ENCODE results near the gene SLC22A23.

SLC22A23 gene

GRCh38 chr6:3309391-3310050 is 147.3 kb downstream of the SLC22A23 start:
- DNase-seq (ENCODE audit: extremely low read depth, low read depth): no peak
- no peak for TF ChIP-seq CTCF (IDR thresholded peaks at IDR 0.05; ENCODE audit: low read depth, low read length)

GRCh38 chr6:3308106-3308505 is 148.7 kb downstream of the SLC22A23 start:
- TF ChIP-seq CTCF (IDR thresholded peaks at IDR 0.05; ENCODE audit: low read depth, low read length): no peak
- no peak for DNase-seq (ENCODE audit: extremely low read depth, low read depth)

DNA sequence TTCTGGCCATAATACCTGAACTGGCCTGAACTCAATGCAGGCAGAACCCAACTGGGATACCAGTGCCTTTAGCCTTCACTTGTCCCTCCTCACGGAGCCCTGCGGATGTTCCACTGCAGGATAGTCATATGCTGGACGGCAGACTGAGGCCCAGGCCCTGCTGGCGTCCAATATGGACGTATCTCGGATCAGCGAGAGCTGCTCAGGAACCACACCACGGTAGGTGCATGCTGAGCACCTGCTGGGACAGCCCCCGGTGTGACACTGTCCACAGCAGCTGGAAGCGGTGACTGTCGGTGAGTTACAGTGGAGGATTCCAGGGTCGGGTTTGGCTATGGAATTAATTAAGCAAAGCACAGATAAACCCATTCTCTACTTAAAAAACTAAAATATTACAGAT is 149.4 kb downstream of the SLC22A23 start:
- no peak for DNase-seq (ENCODE audit: extremely low read depth, low read depth)
- no peak for TF ChIP-seq CTCF (IDR thresholded peaks at IDR 0.05; ENCODE audit: low read depth, low read length)

GRCh38 chr6:3306848-3307247 is 150.0 kb downstream of the SLC22A23 start:
- no peak for TF ChIP-seq CTCF (IDR thresholded peaks at IDR 0.05; ENCODE audit: low read depth, low read length)
- no peak for DNase-seq (ENCODE audit: extremely low read depth, low read depth)

- no peak for TF ChIP-seq CTCF (IDR thresholded peaks at IDR 0.05; ENCODE audit: low read depth, low read length)
- DNase-seq (ENCODE audit: extremely low read depth, low read depth): no peak
Observed at GRCh38 chr6:3305831-3306230, 151.0 kb downstream of the SLC22A23 start.

GRCh38 chr6:3305216-3305565 is 151.7 kb downstream of the SLC22A23 start:
- TF ChIP-seq CTCF (IDR thresholded peaks at IDR 0.05; ENCODE audit: low read depth, low read length): no peak
- no peak for DNase-seq (ENCODE audit: extremely low read depth, low read depth)

GRCh38 chr6:3304500-3305215 is 152.2 kb downstream of the SLC22A23 start:
- no peak for DNase-seq (ENCODE audit: extremely low read depth, low read depth)
- TF ChIP-seq CTCF (IDR thresholded peaks at IDR 0.05; ENCODE audit: low read depth, low read length): no peak

All from AG09319 (cell line).